Gastroesophageal sphincter (tissue), 4 donors: ENCODE results near the gene C1orf35. TPM values are rescaled to one million over a fixed set of nuclear protein-coding genes. Genes with fewer than 3 reads are reported as not detected.

ENCODE experiments used
- ATAC-seq: fragments of 150-250 bp; one replicate; pipeline ENCODE4 v1.9.1; 2016; ENCODE audit warnings: mild to moderate bottlenecking, moderate library complexity
- H3K27ac ChIP-seq, 4 donors: fragments of 200-600 bp; sonication (generic) in 3 of 4; 1 replicate in 3 of 4; 2 replicates in 1 of 4; pipeline ENCODE4 v1.5.1; 2016 to 2019
- H3K27me3 ChIP-seq: fragments of 200-600 bp; sonication (generic); one replicate; pipeline ENCODE4 v1.5.1; 2019
- H3K36me3 ChIP-seq, 2 donors: fragments of 200-600 bp; sonication (generic); one replicate each; pipeline ENCODE4 v1.5.1; 2019; ENCODE audit warnings: control low read depth in 1 of 2
- H3K4me1 ChIP-seq, 3 donors: fragments of 200-600 bp; sonication (generic); 1 replicate in 2 of 3; 2 replicates in 1 of 3; pipeline ENCODE4 v1.5.1; 2016 to 2019; ENCODE audit warnings: control low read depth in 2 of 3
- H3K4me3 ChIP-seq, 2 donors: fragments of 200-600 bp; sonication (generic); one replicate each; pipeline ENCODE4 v1.5.1; 2019; ENCODE audit warnings: mild to moderate bottlenecking in 1 of 2, moderate library complexity in 1 of 2
- H3K9me3 ChIP-seq, 3 donors: fragments of 200-600 bp; sonication (generic); one replicate each; pipeline ENCODE4 v1.5.1; 2017 to 2019; ENCODE audit warnings: control low read depth in 2 of 3
- CTCF ChIP-seq, 4 experiments: fragments of 200-600 bp in 2 of 4; fragments of 450-650 bp in 2 of 4; sonication (generic) in 1 of 4; IDR thresholded peaks; one replicate each; pipeline ENCODE4 v1.5.1; 2017 to 2019; ENCODE audit warnings: antibody characterized with exemption in 4 of 4, mild to moderate bottlenecking in 2 of 4, moderate library complexity in 2 of 4
- EP300 ChIP-seq: sonication (generic); formaldehyde crosslinking; IDR thresholded peaks from one replicate; pipeline ENCODE4 v1.6.1; 2017; ENCODE audit warnings: antibody characterized with exemption, mild to moderate bottlenecking
- POLR2A ChIP-seq, 2 donors: fragments of 450-650 bp; IDR thresholded peaks; one replicate each; pipeline ENCODE4 v1.6.1; 2017; ENCODE audit warnings: antibody characterized with exemption in 2 of 2, mild to moderate bottlenecking in 2 of 2, moderate library complexity in 1 of 2
- POLR2AphosphoS5 ChIP-seq: sonication (generic); formaldehyde crosslinking; IDR thresholded peaks from one replicate; pipeline ENCODE4 v1.6.1; 2017; ENCODE audit warnings: antibody characterized with exemption
- WGBS, 2 donors: methylation state at CpG; one replicate each; pipeline ENCODE4 v1.1.5; 2018; ENCODE audit warnings: low coverage in 1 of 2; 5-methylcytosine and 5-hydroxymethylcytosine counted together
- total RNA-seq, 4 donors: library from RNA; depleted of rRNA; stranded (reverse); fragments of >200 nt; gene quantifications; one replicate each; pipeline ENCODE4 v1.1.0, GENCODE V29; 2016

Gene C1orf35
- total RNA-seq, 4 donors from 2014 or later: 11.6 to 16.0 (median 14.6) TPM

GRCh38 chr1:228064296-228064695, 38.8 kb downstream of the C1orf35 start:
- TF ChIP-seq POLR2AphosphoS5 (no peak), POLR2A (IDR thresholded peaks at IDR 0.05) (no peak), CTCF (IDR thresholded peaks at IDR 0.05) (no peak), EP300 (no peak)
- Histone ChIP-seq H3K4me1 (peaks cover 0 to 18% (median 10%) of the 10 kb centered on the region in 3 donors), H3K9me3 (no peaks in the 10 kb centered on the region), H3K27me3 (peaks cover 100% of the 10 kb centered on the region), H3K36me3 (no peaks in the 10 kb centered on the region), H3K4me3 (no peak overlapping the region), H3K27ac (no peak overlapping the region)
- WGBS, 2 donors: no CpG with 5 or more reads among the region's 8 CpGs
- no peak for ATAC-seq

GRCh38 chr1:228063251-228064191, 39.6 kb downstream of the C1orf35 start:
- TF ChIP-seq POLR2AphosphoS5 (no peak), CTCF (IDR thresholded peaks at IDR 0.05) (no peak), EP300 (no peak), POLR2A (IDR thresholded peaks at IDR 0.05) (no peak)
- Histone ChIP-seq H3K27me3 (peaks cover 100% of the 10 kb centered on the region), H3K9me3 (no peaks in the 10 kb centered on the region), H3K27ac (no peak overlapping the region), H3K36me3 (no peaks in the 10 kb centered on the region), H3K4me3 (no peak overlapping the region), H3K4me1 (peaks cover 0 to 23% (median 10%) of the 10 kb centered on the region in 3 donors)
- WGBS, 2 donors: 100% methylated on average over 1 of the region's 15 CpGs; no CpG with 5 or more reads in 1 of the 2 donors
- ATAC-seq: no peak

GRCh38 chr1:228062812-228063211, 40.3 kb downstream of the C1orf35 start:
- no peak for ATAC-seq

GRCh38 chr1:228062085-228062791, 40.9 kb downstream of the C1orf35 start:
- H3K36me3 ChIP-seq: no peaks in the 10 kb centered on the region
- ATAC-seq: no peak

More at GRCh38 chr1:228062812-228063211, 40.3 kb downstream of the C1orf35 start:
- Histone ChIP-seq H3K4me1 (peaks cover 0 to 23% (median 10%) of the 10 kb centered on the region in 3 donors), H3K36me3 (no peaks in the 10 kb centered on the region), H3K9me3 (no peaks in the 10 kb centered on the region), H3K27ac (no peak overlapping the region), H3K27me3 (peaks cover 100% of the 10 kb centered on the region), H3K4me3 (no peak overlapping the region)
- TF ChIP-seq POLR2A (IDR thresholded peaks at IDR 0.05): no peak
- TF ChIP-seq EP300: no peak
- TF ChIP-seq POLR2AphosphoS5: no peak
- WGBS, 2 donors: no CpG with 5 or more reads among the region's 4 CpGs

More at GRCh38 chr1:228062085-228062791, 40.9 kb downstream of the C1orf35 start:
- peaks cover 99% of the 10 kb centered on the region for H3K27me3 ChIP-seq
- H3K4me1 ChIP-seq: peaks cover 0 to 23% (median 10%) of the 10 kb centered on the region in 3 donors
- TF ChIP-seq POLR2A (IDR thresholded peaks at IDR 0.05) (no peak), POLR2AphosphoS5 (no peak), CTCF (IDR thresholded peaks at IDR 0.05) (no peak), EP300 (no peak)
- H3K9me3 ChIP-seq: no peaks in the 10 kb centered on the region
- H3K4me3 ChIP-seq: no peak overlapping the region
- WGBS, 2 donors: 80 to 100% methylated on average over 1 to 2 of the region's 9 CpGs
- H3K27ac ChIP-seq: no peak overlapping the region
